ENCODE data around the gene LRRC15.

Gene LRRC15

GRCh38 chr3:194318511-194319161 is 50.9 kb downstream of the LRRC15 start:
- no peak for DNase-seq (ENCODE audit: low read depth in 2 of 2)

- no peak for DNase-seq (ENCODE audit: low read depth in 2 of 2)
Observed at GRCh38 chr3:194316918-194317317, 52.6 kb downstream of the LRRC15 start.

- no peak for DNase-seq (ENCODE audit: low read depth in 2 of 2)
Observed at GRCh38 chr3:194315965-194316361, 53.6 kb downstream of the LRRC15 start.

GRCh38 chr3:194315088-194315964 is 54.2 kb downstream of the LRRC15 start:
- DNase-seq (ENCODE audit: low read depth in 2 of 2), result peak; percentile 64 to 69

- no peak for DNase-seq (ENCODE audit: low read depth in 2 of 2)
Observed at GRCh38 chr3:194314388-194315068, 55.0 kb downstream of the LRRC15 start.

- no peak for DNase-seq (ENCODE audit: low read depth in 2 of 2)
Observed at GRCh38 chr3:194313560-194314387, 55.8 kb downstream of the LRRC15 start.

GRCh38 chr3:194312743-194313281 is 56.7 kb downstream of the LRRC15 start:
- no peak for DNase-seq (ENCODE audit: low read depth in 2 of 2)

GRCh38 chr3:194312186-194312742 is 57.3 kb downstream of the LRRC15 start:
- DNase-seq (ENCODE audit: low read depth in 2 of 2), result no peak

- DNase-seq (ENCODE audit: low read depth in 2 of 2), result no peak
Observed at GRCh38 chr3:194311000-194311399, 58.5 kb downstream of the LRRC15 start.

GRCh38 chr3:194310060-194310835 is 59.3 kb downstream of the LRRC15 start:
- DNase-seq (ENCODE audit: low read depth in 2 of 2), result no peak

- DNase-seq (ENCODE audit: low read depth in 2 of 2), result no peak
Observed at GRCh38 chr3:194308601-194309449, 60.7 kb downstream of the LRRC15 start.

- DNase-seq (ENCODE audit: low read depth in 2 of 2), result no peak
Observed at GRCh38 chr3:194307849-194308248, 61.7 kb downstream of the LRRC15 start.

- no peak for DNase-seq (ENCODE audit: low read depth in 2 of 2)
Observed at GRCh38 chr3:194306771-194307640, 62.5 kb downstream of the LRRC15 start.

- DNase-seq (ENCODE audit: low read depth in 2 of 2), result peak in 1 of 2 donors; percentile 39
Observed at GRCh38 chr3:194306109-194306686, 63.3 kb downstream of the LRRC15 start.

- no peak for DNase-seq (ENCODE audit: low read depth in 2 of 2)
Observed at GRCh38 chr3:194305356-194306108, 64.0 kb downstream of the LRRC15 start.
